GM23248 (cell line): ENCODE data around the gene PKLR. TPM values are rescaled to one million over a fixed set of nuclear protein-coding genes. Genes with fewer than 3 reads are reported as not detected.

ENCODE experiments used
- DNase-seq: peaks from one replicate; pipeline ENCODE4 v3.0.0-alpha.2; 2015
- H2AFZ ChIP-seq: fragments of 200-600 bp; sonication (generic); 2 replicates; pipeline ENCODE4 v1.6.1; 2016; ENCODE audit warnings: antibody characterized with exemption
- H3F3A ChIP-seq: fragments of 200-600 bp; sonication (generic); 2 replicates; pipeline ENCODE4 v1.6.1; 2016; ENCODE audit warnings: mild to moderate bottlenecking, antibody characterized with exemption, mixed run types; ENCODE audit not compliant: insufficient read depth
- H3K27ac ChIP-seq: fragments of 200-600 bp; sonication (generic); 2 replicates; pipeline ENCODE4 v1.5.1; 2016; ENCODE audit warnings: mild to moderate bottlenecking
- H3K27me3 ChIP-seq: fragments of 200-600 bp; sonication (generic); replicated peaks from 2 replicates; pipeline ENCODE4 v1.6.1; 2016; ENCODE audit warnings: mild to moderate bottlenecking; ENCODE audit not compliant: insufficient read depth
- H3K36me3 ChIP-seq: fragments of 200-600 bp; sonication (generic); 2 replicates; pipeline ENCODE4 v1.6.1; 2016; ENCODE audit warnings: low read depth, mild to moderate bottlenecking
- H3K4me1 ChIP-seq: fragments of 200-600 bp; sonication (generic); 2 replicates; pipeline ENCODE4 v1.6.1; 2016; ENCODE audit warnings: mild to moderate bottlenecking; ENCODE audit not compliant: insufficient read depth
- H3K4me2 ChIP-seq: fragments of 200-600 bp; sonication (generic); one replicate; pipeline ENCODE4 v1.6.1; 2016; ENCODE audit warnings: mild to moderate bottlenecking; ENCODE audit not compliant: unreplicated experiment
- H3K4me3 ChIP-seq: fragments of 200-600 bp; sonication (generic); 2 replicates; pipeline ENCODE4 v1.5.1; 2016; ENCODE audit warnings: mild to moderate bottlenecking
- H3K79me2 ChIP-seq: fragments of 200-600 bp; sonication (generic); 2 replicates; pipeline ENCODE4 v1.6.1; 2016; ENCODE audit warnings: mild to moderate bottlenecking; ENCODE audit not compliant: insufficient read depth
- H3K9ac ChIP-seq: fragments of 200-600 bp; sonication (generic); 2 replicates; pipeline ENCODE4 v1.6.1; 2016; ENCODE audit warnings: mild to moderate bottlenecking
- H3K9me2 ChIP-seq: fragments of 200-600 bp; sonication (generic); 2 replicates; pipeline ENCODE4 v1.6.1; 2016; ENCODE audit warnings: mixed run types, mild to moderate bottlenecking, moderate library complexity; ENCODE audit not compliant: insufficient read depth
- H3K9me3 ChIP-seq: fragments of 200-600 bp; sonication (generic); one replicate; pipeline ENCODE4 v1.6.1; 2017; ENCODE audit warnings: low read depth
- H4K20me1 ChIP-seq: fragments of 200-600 bp; sonication (generic); 2 replicates; pipeline ENCODE4 v1.6.0; 2016; ENCODE audit not compliant: insufficient read depth
- EZH2 ChIP-seq: fragments of 200-600 bp; sonication (generic); IDR thresholded peaks from 2 replicates; pipeline ENCODE4 v1.6.1; 2018; ENCODE audit warnings: antibody characterized with exemption, mild to moderate bottlenecking; ENCODE audit not compliant: insufficient read depth, poor library complexity, severe bottlenecking
- EZH2phosphoT487 ChIP-seq: fragments of 200-600 bp; sonication (generic); IDR thresholded peaks from 2 replicates; pipeline ENCODE4 v1.6.1; 2018; ENCODE audit warnings: antibody characterized with exemption, moderate library complexity, mild to moderate bottlenecking, low read depth; ENCODE audit not compliant: insufficient read depth
- WGBS, 2 experiments: methylation state at CpG; one replicate each; pipeline ENCODE4 v1.1.6; 2015 to 2017; ENCODE audit warnings: low lambda C conversion rate in 2 of 2, low coverage in 1 of 2; ENCODE audit errors: missing lambda C conversion rate in 2 of 2; 5-methylcytosine and 5-hydroxymethylcytosine counted together
- in situ Hi-C: fragments of 300-500 bp; cut with MboI; formaldehyde crosslinking; loops from 2 replicates; pipeline ENCODE4 v1.15.0; 2020
- polyA plus RNA-seq: library from polyadenylated mRNA; unstranded; fragments of >200 nt; fragmentation: Nextera tagmentation; extraction: Ambion mirVana; gene quantifications from 2 replicates; pipeline ENCODE4 v1.2.1, GENCODE V29; 2016
- total RNA-seq: library from RNA; depleted of rRNA; stranded (reverse); fragments of >200 nt; shearing (Covaris generic); gene quantifications from 2 replicates; pipeline ENCODE4 v1.2.3, GENCODE V29; 2014

Gene PKLR
- total and polyA plus RNA-seq, 2 experiments from 2014 or later: not detected

DNA sequence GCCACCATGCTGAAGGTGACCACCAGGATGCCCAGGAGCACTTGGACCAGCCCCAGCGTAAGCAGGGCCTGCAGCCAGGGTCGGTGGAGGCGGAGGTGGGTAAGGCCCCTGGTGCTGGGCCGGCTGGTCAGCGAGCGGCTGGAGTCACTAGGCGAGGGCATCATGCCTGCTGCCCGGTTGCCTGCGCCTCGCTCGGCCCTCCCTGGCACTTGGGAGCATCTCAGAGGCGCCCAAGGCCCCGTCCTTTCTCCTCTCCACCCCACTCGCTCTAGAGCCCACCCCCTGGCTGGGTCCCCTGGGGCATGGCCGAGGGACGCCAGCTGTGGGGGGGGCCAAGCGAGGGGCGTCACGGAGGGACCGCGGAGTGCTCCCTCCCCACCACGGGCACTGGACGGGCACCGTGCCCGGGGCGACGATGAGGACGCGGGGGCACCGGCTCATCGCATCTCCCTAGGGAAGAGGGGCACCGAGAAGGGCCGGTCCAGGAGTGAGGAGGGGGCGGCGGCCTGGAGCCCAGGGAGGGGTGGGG is 46.5 kb downstream of the PKLR start:
- DNase-seq: peak; percentile 52
- 1 to 3% methylated on average over 26 to 34 of the region's 35 CpGs for WGBS, 2 experiments
- Histone ChIP-seq H3K4me1 (peaks cover 7% of the 10 kb centered on the region; the same call in 1 of the 2 replicates), H3K9me3 (no peaks in the 10 kb centered on the region), H3K27ac (peak overlapping the region; percentile 84), H3F3A (peaks cover 17% of the 10 kb centered on the region), H4K20me1 (no peaks in the 10 kb centered on the region), H3K79me2 (peaks cover 30% of the 10 kb centered on the region), H3K36me3 (no peaks in the 10 kb centered on the region), H3K9ac (peak overlapping the region; percentile 84), H3K4me3 (peak overlapping the region; percentile 77), H3K27me3 (no peaks in the 10 kb centered on the region), H2AFZ (peak overlapping the region; percentile 83), H3K9me2 (no peaks in the 10 kb centered on the region), H3K4me2 (peak overlapping the region; percentile 84)
- in situ Hi-C loops: no loop called here
- TF ChIP-seq EZH2phosphoT487 (no peak), EZH2 (no peak)

GRCh38 chr1:155254228-155254713 is 47.0 kb downstream of the PKLR start:
- Histone ChIP-seq H3F3A (peaks cover 17% of the 10 kb centered on the region), H3K9ac (peak overlapping the region; percentile 84), H4K20me1 (no peaks in the 10 kb centered on the region), H3K4me2 (peak overlapping the region; percentile 84), H3K27ac (0 out of 2 replicates have a peak overlapping the region, but pooled peaks have one; percentile 12), H3K9me2 (no peaks in the 10 kb centered on the region), H3K4me1 (peaks cover 7% of the 10 kb centered on the region; the same call in 1 of the 2 replicates), H3K9me3 (no peaks in the 10 kb centered on the region), H3K36me3 (no peaks in the 10 kb centered on the region), H3K4me3 (peak overlapping the region; percentile 77), H2AFZ (peak overlapping the region; percentile 83), H3K79me2 (peaks cover 25% of the 10 kb centered on the region), H3K27me3 (no peaks in the 10 kb centered on the region)
- in situ Hi-C loops: no loop called here
- 13 to 15% methylated on average over 12 of the region's 12 CpGs for WGBS, 2 experiments
- TF ChIP-seq EZH2phosphoT487: no peak
- DNase-seq: no peak

DNA sequence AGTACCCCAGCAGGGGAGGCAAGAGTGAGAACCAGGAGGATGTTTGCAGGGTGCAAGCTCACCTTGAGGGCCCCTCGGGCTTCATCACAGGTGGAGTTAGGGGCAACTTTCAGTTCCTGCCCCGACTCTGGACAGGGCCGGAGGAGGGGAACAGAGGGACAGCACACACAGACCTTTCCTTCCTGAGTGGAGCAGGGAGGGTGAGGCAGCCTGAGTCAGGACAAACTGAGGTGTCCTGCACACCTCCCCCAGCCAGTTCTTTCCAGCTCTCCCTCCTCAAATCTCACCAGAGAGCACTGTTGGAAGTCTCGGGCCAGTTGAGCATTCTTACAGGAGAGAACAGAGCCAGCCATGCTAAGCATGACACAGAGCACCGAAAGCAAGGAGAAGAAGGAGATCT is 47.4 kb downstream of the PKLR start:
- TF ChIP-seq EZH2phosphoT487: no peak
- TF ChIP-seq EZH2: no peak
- no peaks in the 10 kb centered on the region for H3K9me3 ChIP-seq
- no peaks in the 10 kb centered on the region for H3K27me3 ChIP-seq
- H3K79me2 ChIP-seq: peaks cover 23% of the 10 kb centered on the region
- peak overlapping the region; percentile 77 for H3K4me3 ChIP-seq
- peak overlapping the region; percentile 84 for H3K9ac ChIP-seq
- 40 to 53% methylated on average over 5 of the region's 5 CpGs for WGBS, 2 experiments
- H3K4me1 ChIP-seq: peaks cover 7% of the 10 kb centered on the region; the same call in 1 of the 2 replicates
- no peaks in the 10 kb centered on the region for H4K20me1 ChIP-seq
- DNase-seq: peak; percentile 57
- peak overlapping the region; percentile 83; the same call in 1 of the 2 replicates for H2AFZ ChIP-seq
- no peaks in the 10 kb centered on the region for H3K36me3 ChIP-seq
- in situ Hi-C loops: no loop called here
- peaks cover 17% of the 10 kb centered on the region for H3F3A ChIP-seq
- peak overlapping the region; percentile 84 for H3K4me2 ChIP-seq
- H3K27ac ChIP-seq: 0 out of 2 replicates have a peak overlapping the region, but pooled peaks have one; percentile 12
- H3K9me2 ChIP-seq: no peaks in the 10 kb centered on the region

GRCh38 chr1:155253208-155253607 is 48.0 kb downstream of the PKLR start:
- H3K4me1 ChIP-seq: peaks cover 7% of the 10 kb centered on the region; the same call in 1 of the 2 replicates
- H4K20me1 ChIP-seq: no peaks in the 10 kb centered on the region
- H3K9ac ChIP-seq: peak overlapping the region; percentile 84; the same call in 1 of the 2 replicates
- H3K9me3 ChIP-seq: no peaks in the 10 kb centered on the region
- H3K4me3 ChIP-seq: peak overlapping the region; percentile 77
- peaks cover 23% of the 10 kb centered on the region for H3K79me2 ChIP-seq
- no peaks in the 10 kb centered on the region for H3K27me3 ChIP-seq
- peaks cover 17% of the 10 kb centered on the region for H3F3A ChIP-seq
- no peaks in the 10 kb centered on the region for H3K9me2 ChIP-seq
- no peak overlapping the region for H2AFZ ChIP-seq
- no peak overlapping the region for H3K27ac ChIP-seq
- TF ChIP-seq EZH2 (no peak), EZH2phosphoT487 (no peak)
- no peaks in the 10 kb centered on the region for H3K36me3 ChIP-seq
- H3K4me2 ChIP-seq: peak overlapping the region; percentile 84
- WGBS, 2 experiments: 79 to 84% methylated on average over 5 of the region's 5 CpGs
- in situ Hi-C loops: no loop called here
- peak; percentile 17 for DNase-seq
